Small intestine (tissue), 7 donors: ENCODE results near the gene TBX15. TPM values are rescaled to one million over a fixed set of nuclear protein-coding genes. Genes with fewer than 3 reads are reported as not detected.

Source experiments
- DNase-seq, 2 donors: peaks; one replicate each; pipeline versions ENCODE4 v3.0.0 to v3.0.0-alpha.2; 2013
- FAIRE-seq: peaks from 2 replicates; lab custom pipeline; 2012; peaks lifted over from hg19 to GRCh38; lab: Jason Lieb, UNC
- H3K27ac ChIP-seq, 3 donors: one replicate each; pipeline ENCODE4 v1.5.1; 2013; ENCODE audit warnings: low read length in 2 of 3, mild to moderate bottlenecking in 2 of 3, control low read depth in 1 of 3, inconsistent platforms in 1 of 3, low read depth in 1 of 3, moderate library complexity in 1 of 3
- H3K27me3 ChIP-seq, 3 donors: one replicate each; pipeline ENCODE4 v1.6.1; 2013; ENCODE audit warnings: low read length in 3 of 3, inconsistent platforms in 1 of 3; ENCODE audit not compliant: control insufficient read depth in 3 of 3, insufficient read depth in 3 of 3
- H3K36me3 ChIP-seq, 3 donors: one replicate each; pipeline ENCODE4 v1.6.1; 2013; ENCODE audit warnings: low read length in 3 of 3, inconsistent platforms in 1 of 3, low read depth in 1 of 3, mild to moderate bottlenecking in 1 of 3, moderate library complexity in 1 of 3; ENCODE audit not compliant: control insufficient read depth in 3 of 3, insufficient read depth in 2 of 3
- H3K4me1 ChIP-seq, 3 donors: one replicate each; pipeline ENCODE4 v1.6.1; 2013; ENCODE audit warnings: low read length in 2 of 3, inconsistent platforms in 1 of 3, low read depth in 1 of 3, mild to moderate bottlenecking in 1 of 3, moderate library complexity in 1 of 3; ENCODE audit not compliant: control insufficient read depth in 3 of 3, insufficient read depth in 2 of 3
- H3K4me3 ChIP-seq, 3 donors: one replicate each; pipeline ENCODE4 v1.5.1; 2013; ENCODE audit warnings: low read length in 3 of 3, control low read depth in 1 of 3, inconsistent platforms in 1 of 3, low read depth in 1 of 3, mild to moderate bottlenecking in 1 of 3, moderate library complexity in 1 of 3
- H3K9me3 ChIP-seq, 2 donors: one replicate each; pipeline ENCODE4 v1.6.1; 2013; ENCODE audit warnings: low read depth in 1 of 2, low read length in 1 of 2; ENCODE audit not compliant: control insufficient read depth in 2 of 2, insufficient read depth in 1 of 2
- WGBS, 3 donors: extraction: QIAGEN DNeasy Blood & Tissue Kit; methylation state at CpG; one replicate each; pipeline ENCODE4 v1.1.7; 2013; 5-methylcytosine and 5-hydroxymethylcytosine counted together
- polyA plus RNA-seq, 4 donors: library from polyadenylated mRNA; stranded (reverse) in 3 of 4; unstranded in 1 of 4; fragments of 200-250 nt in 3 of 4; fragments of 120-200 nt in 1 of 4; gene quantifications; one replicate each; pipeline versions ENCODE4 v1.2.1 to v1.2.3, GENCODE V29; 2013
- donor health status: healthy with polysubstance abuse.
- donor health status: control.
- donor health status: control.
- donor health status: Bipolar disorder and iron deficiency.
- donor health status: healthy.

Gene TBX15
- polyA plus RNA-seq, 4 donors: 0.09 to 0.18 TPM; not detected in 2

DNA sequence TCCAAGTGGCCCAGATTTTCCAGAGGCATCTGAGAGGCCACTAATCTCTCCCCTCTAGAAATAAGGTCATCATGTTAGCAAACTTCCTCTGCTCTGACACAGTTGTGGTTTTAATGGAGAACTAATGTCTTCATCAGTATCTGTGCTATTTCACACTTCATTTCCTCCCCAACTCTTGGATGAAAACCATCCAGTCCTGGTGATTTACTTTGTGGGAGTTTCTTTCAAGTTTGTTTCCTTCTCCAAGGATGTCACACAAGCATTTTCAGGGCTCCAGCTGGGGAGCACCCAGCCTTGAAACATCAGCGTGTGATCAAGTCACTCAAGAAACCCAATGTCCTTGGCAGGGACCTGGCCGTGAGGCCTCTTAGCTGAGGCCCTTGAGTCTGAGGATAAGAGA is 38.8 kb downstream of the TBX15 start:
- no peaks in the 10 kb centered on the region for H3K36me3 ChIP-seq
- no peak for DNase-seq
- no peak for FAIRE-seq
- no peak overlapping the region for H3K27ac ChIP-seq
- H3K9me3 ChIP-seq: no peaks in the 10 kb centered on the region
- WGBS, 3 donors: 82 to 88% (median 88%) methylated on average over 2 of the region's 2 CpGs
- H3K4me3 ChIP-seq: no peak overlapping the region
- H3K27me3 ChIP-seq: peaks cover 0 to 4% (median 0%) of the 10 kb centered on the region in 3 donors
- H3K4me1 ChIP-seq: no peaks in the 10 kb centered on the region

DNA sequence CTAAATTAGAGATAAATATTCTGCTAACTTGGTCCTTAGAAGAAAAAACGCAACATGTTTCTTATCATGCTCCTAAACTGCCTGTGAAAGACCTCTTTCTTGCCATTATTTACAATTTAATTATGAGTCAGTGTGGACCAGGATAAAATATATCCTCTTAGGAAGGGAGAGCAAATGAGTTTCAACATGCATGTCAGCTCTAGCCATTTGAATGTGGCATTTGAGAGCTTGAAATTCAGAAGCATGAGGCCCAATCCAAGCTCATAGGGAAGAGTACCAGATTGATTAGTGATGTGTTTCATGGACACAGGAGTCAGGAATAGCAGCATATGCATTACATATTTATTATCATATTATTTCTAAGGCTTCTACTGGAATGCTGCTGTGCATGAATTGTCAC is 39.3 kb downstream of the TBX15 start:
- Histone ChIP-seq H3K4me3 (no peak overlapping the region), H3K36me3 (no peaks in the 10 kb centered on the region), H3K27ac (no peak overlapping the region), H3K4me1 (no peaks in the 10 kb centered on the region), H3K9me3 (no peaks in the 10 kb centered on the region), H3K27me3 (peaks cover 0 to 4% (median 0%) of the 10 kb centered on the region in 3 donors)
- DNase-seq: no peak
- FAIRE-seq: no peak
- WGBS, 3 donors: 50 to 52% (median 51%) methylated on average over 1 of the region's 1 CpG

GRCh38 chr1:118948351-118948750 is 39.8 kb downstream of the TBX15 start:
- H3K9me3 ChIP-seq: no peaks in the 10 kb centered on the region
- H3K27me3 ChIP-seq: peaks cover 0 to 4% (median 0%) of the 10 kb centered on the region in 3 donors
- no peaks in the 10 kb centered on the region for H3K36me3 ChIP-seq
- no peak for FAIRE-seq
- peak in 1 of 2 donors; percentile 19 for DNase-seq
- H3K4me1 ChIP-seq: no peaks in the 10 kb centered on the region
- no peak overlapping the region for H3K27ac ChIP-seq
- no peak overlapping the region for H3K4me3 ChIP-seq

GRCh38 chr1:118947790-118948189 is 40.4 kb downstream of the TBX15 start:
- H3K36me3 ChIP-seq: no peaks in the 10 kb centered on the region
- 82 to 91% (median 88%) methylated on average over 2 of the region's 2 CpGs for WGBS, 3 donors
- no peak overlapping the region for H3K4me3 ChIP-seq
- H3K9me3 ChIP-seq: no peaks in the 10 kb centered on the region
- H3K27ac ChIP-seq: no peak overlapping the region
- FAIRE-seq (no peak), DNase-seq (no peak)
- H3K4me1 ChIP-seq: no peaks in the 10 kb centered on the region
- peaks cover 0 to 4% (median 0%) of the 10 kb centered on the region in 3 donors for H3K27me3 ChIP-seq

DNA sequence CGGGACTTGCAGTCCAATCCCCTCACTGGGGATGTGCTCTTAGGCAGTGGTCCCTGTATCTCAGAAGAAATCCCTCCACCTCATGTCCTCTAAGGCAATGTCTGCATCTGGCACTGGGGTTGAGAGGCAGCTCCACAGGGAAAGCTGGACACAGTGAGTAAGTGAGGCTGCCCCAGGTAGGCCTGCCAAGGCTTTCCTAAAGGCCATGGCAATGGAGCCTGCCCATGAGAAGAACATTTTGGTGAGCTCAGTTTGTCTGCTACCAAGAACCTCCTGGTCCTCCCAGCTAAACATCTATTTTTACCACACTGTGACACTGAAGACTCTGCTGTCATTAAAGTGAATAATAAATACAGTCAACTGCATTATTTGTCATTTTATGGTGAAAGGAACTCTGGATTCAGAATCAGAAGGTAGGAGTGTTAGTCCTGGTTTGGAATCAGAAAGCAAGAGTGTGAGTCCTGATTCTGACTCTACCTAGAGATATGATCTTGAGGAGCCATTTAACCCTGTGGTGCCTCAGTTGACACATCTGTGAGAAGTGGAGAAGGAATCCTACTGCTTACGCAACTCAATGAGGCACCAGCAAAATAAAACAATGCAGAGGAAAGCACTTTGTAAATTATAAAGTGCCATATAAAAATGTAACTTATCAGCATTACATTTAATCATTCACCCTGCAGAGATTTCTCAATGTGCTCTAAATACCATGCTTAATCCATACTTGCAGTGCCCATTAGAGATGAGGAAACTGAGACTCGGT is 41.0 kb downstream of the TBX15 start:
- no peak for FAIRE-seq
- Histone ChIP-seq H3K36me3 (no peaks in the 10 kb centered on the region), H3K27ac (no peak overlapping the region), H3K27me3 (peaks cover 0 to 4% (median 0%) of the 10 kb centered on the region in 3 donors), H3K4me3 (no peak overlapping the region), H3K4me1 (no peaks in the 10 kb centered on the region), H3K9me3 (no peaks in the 10 kb centered on the region)
- peak in 1 of 2 donors; percentile 24 for DNase-seq
- 78 to 94% (median 83%) methylated on average over 3 of the region's 3 CpGs for WGBS, 3 donors

- H3K27me3 ChIP-seq: peaks cover 0 to 4% (median 0%) of the 10 kb centered on the region in 3 donors
- no peaks in the 10 kb centered on the region for H3K9me3 ChIP-seq
- DNase-seq (no peak), FAIRE-seq (no peak)
- 4 to 37% (median 24%) methylated on average over 1 of the region's 1 CpG for WGBS, 3 donors
- no peak overlapping the region for H3K27ac ChIP-seq
- no peak overlapping the region for H3K4me3 ChIP-seq
- no peaks in the 10 kb centered on the region for H3K36me3 ChIP-seq
- H3K4me1 ChIP-seq: no peaks in the 10 kb centered on the region
Measured at GRCh38 chr1:118945489-118945888, 42.7 kb downstream of the TBX15 start.

DNA sequence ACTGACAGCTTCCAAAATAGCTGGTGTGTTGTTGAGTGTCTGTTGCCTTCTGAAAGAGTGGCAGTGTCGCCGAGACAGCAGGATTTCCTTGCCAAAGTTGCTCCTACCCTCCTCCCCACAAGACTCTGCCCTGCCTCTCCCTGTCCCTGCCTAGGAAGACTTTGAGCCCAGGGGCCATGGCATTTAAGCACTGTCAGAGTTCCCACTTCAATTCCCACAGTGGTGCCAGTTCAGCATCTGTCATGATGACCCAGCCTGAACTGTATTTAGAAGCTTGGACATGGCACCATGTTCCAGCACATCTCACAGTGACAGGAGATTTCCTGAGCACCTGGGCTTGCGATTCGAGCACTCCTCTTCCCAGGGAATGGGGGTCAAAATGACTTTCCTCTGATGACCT is 43.6 kb downstream of the TBX15 start:
- H3K27ac ChIP-seq: no peak overlapping the region
- FAIRE-seq (no peak), DNase-seq (no peak)
- no peaks in the 10 kb centered on the region for H3K9me3 ChIP-seq
- no peak overlapping the region for H3K4me3 ChIP-seq
- 64 to 67% (median 66%) methylated on average over 4 of the region's 4 CpGs for WGBS, 3 donors
- peaks cover 0 to 4% (median 0%) of the 10 kb centered on the region in 3 donors for H3K27me3 ChIP-seq
- no peaks in the 10 kb centered on the region for H3K4me1 ChIP-seq
- H3K36me3 ChIP-seq: no peaks in the 10 kb centered on the region

DNA sequence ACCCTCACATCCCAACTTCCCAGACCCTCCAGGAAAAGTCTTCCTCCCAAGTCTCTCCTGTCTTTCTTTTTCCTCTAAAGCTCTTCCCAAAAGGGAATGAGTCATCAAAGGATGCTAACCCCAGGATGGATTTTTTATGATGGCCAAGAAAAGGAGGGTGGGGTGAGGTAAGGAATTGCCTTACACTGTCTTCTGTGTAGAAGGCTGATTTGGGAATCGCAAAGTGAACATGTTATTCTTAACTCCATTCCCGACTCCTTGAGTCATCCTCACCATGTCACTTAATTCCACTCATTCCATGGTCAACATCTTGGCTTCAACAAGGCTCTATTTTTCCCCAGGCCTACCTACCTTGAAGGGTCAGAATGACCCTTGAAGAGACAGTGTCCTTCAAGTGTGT is 44.0 kb downstream of the TBX15 start:
- no peaks in the 10 kb centered on the region for H3K9me3 ChIP-seq
- DNase-seq: no peak
- FAIRE-seq: no peak
- H3K27ac ChIP-seq: no peak overlapping the region
- peaks cover 0 to 4% (median 0%) of the 10 kb centered on the region in 3 donors for H3K27me3 ChIP-seq
- H3K36me3 ChIP-seq: no peaks in the 10 kb centered on the region
- H3K4me3 ChIP-seq: no peak overlapping the region
- H3K4me1 ChIP-seq: no peaks in the 10 kb centered on the region
- WGBS, 3 donors: 81 to 88% (median 87%) methylated on average over 2 of the region's 2 CpGs

DNA sequence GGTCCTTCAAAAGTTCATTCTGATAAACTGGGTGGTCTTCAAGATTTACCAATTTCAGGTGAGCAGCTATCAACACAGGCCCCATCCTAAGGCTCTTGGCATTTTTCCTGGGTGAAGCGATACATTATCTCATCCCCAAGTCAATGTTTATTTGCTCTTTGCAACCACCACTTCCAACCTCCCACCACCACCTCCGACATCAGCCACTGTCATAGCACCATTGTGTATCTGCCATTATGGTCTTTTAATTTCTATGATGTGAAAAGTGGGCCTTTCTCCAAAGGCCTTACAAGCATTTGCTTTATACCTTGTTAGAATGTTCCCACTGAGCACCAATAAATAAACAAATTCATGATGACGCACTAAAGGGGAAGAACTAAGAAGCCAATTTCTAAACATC is 47.2 kb downstream of the TBX15 start:
- no peaks in the 10 kb centered on the region for H3K9me3 ChIP-seq
- no peaks in the 10 kb centered on the region for H3K36me3 ChIP-seq
- H3K27ac ChIP-seq: no peak overlapping the region
- 47 to 73% (median 70%) methylated on average over 3 of the region's 3 CpGs for WGBS, 3 donors
- H3K4me1 ChIP-seq: no peaks in the 10 kb centered on the region
- FAIRE-seq (no peak), DNase-seq (no peak)
- no peaks in the 10 kb centered on the region for H3K27me3 ChIP-seq
- H3K4me3 ChIP-seq: no peak overlapping the region
